Measurements from ENCODE around the gene MGAT4D.

Gene MGAT4D

GRCh38 chr4:140463614-140464013 lies 34.5 kb downstream of the MGAT4D start:
- Histone ChIP-seq H3K9ac (ENCODE audit: low read depth, low read length, poor library complexity) (no peak overlapping the region), H3K18ac (ENCODE audit: low read length) (no peak overlapping the region), H3K9me3 (replicated peaks in 1 of 2; ENCODE audit: control insufficient read depth in 2 of 2, insufficient read depth in 1 of 2, low read depth in 1 of 2, low read length in 2 of 2) (no peaks in the 10 kb centered on the region), H4K8ac (ENCODE audit: low read depth, low read length) (no peak overlapping the region), H2BK5ac (ENCODE audit: low read length) (no peak overlapping the region), H3K79me1 (ENCODE audit: low read depth, low read length) (no peaks in the 10 kb centered on the region), H3K23ac (ENCODE audit: low read depth, low read length, poor library complexity) (no peak overlapping the region), H3K14ac (ENCODE audit: low read length) (no peak overlapping the region), H3K4me3 (ENCODE audit: low read length in 2 of 2) (no peak overlapping the region), H2AFZ (ENCODE audit: low read length) (no peak overlapping the region), H2BK15ac (ENCODE audit: low read length) (no peak overlapping the region), H3K27ac (replicated peaks; ENCODE audit: low read length) (no peak overlapping the region), H2BK12ac (ENCODE audit: low read length) (no peak overlapping the region), H4K91ac (ENCODE audit: low read depth, low read length, poor library complexity) (no peak overlapping the region), H3K36me3 (replicated peaks in 1 of 2; ENCODE audit: control insufficient read depth in 2 of 2, insufficient read depth in 2 of 2, low read length in 2 of 2) (no peaks in the 10 kb centered on the region), H3K4ac (ENCODE audit: low read length) (no peak overlapping the region), H2AK5ac (ENCODE audit: low read depth, low read length) (no peak overlapping the region), H3K4me1 (ENCODE audit: control insufficient read depth in 2 of 2, insufficient read depth in 1 of 2, low read depth in 1 of 2, low read length in 2 of 2) (no peaks in the 10 kb centered on the region), H3K27me3 (ENCODE audit: control insufficient read depth in 3 of 3, insufficient read depth in 3 of 3, low read depth in 1 of 3, low read length in 3 of 3) (peaks cover 0 to 37% (median 0%) of the 10 kb centered on the region in 3 experiments), H2BK120ac (ENCODE audit: low read depth, low read length) (no peak overlapping the region), H3K4me2 (ENCODE audit: insufficient read depth, low read length, poor library complexity, severe bottlenecking) (no peak overlapping the region)
- no CpG with 5 or more reads among the region's 1 CpG for WGBS, 2 donors (ENCODE audit: extremely low coverage in 2 of 2, insufficient read length in 2 of 2, insufficient replicate concordance in 1 of 2)
- no peak for DNase-seq (ENCODE audit: low spot score)

GRCh38 chr4:140463182-140463581 lies 34.9 kb downstream of the MGAT4D start:
- WGBS, 2 donors (ENCODE audit: extremely low coverage in 2 of 2, insufficient read length in 2 of 2, insufficient replicate concordance in 1 of 2): no CpG with 5 or more reads among the region's 3 CpGs

GRCh38 chr4:140450352-140450751 lies 47.7 kb downstream of the MGAT4D start:
- Histone ChIP-seq H3K27me3 (ENCODE audit: control insufficient read depth in 3 of 3, insufficient read depth in 3 of 3, low read depth in 1 of 3, low read length in 3 of 3) (peaks cover 0 to 5% (median 0%) of the 10 kb centered on the region in 3 experiments), H2BK15ac (ENCODE audit: low read length) (no peak overlapping the region), H3K14ac (ENCODE audit: low read length) (no peak overlapping the region), H3K27ac (replicated peaks; ENCODE audit: low read length) (no peak overlapping the region), H3K4me3 (ENCODE audit: low read length in 2 of 2) (no peak overlapping the region), H3K23ac (ENCODE audit: low read depth, low read length, poor library complexity) (no peak overlapping the region), H3K36me3 (replicated peaks in 1 of 2; ENCODE audit: control insufficient read depth in 2 of 2, insufficient read depth in 2 of 2, low read length in 2 of 2) (no peaks in the 10 kb centered on the region), H4K8ac (ENCODE audit: low read depth, low read length) (no peak overlapping the region), H3K18ac (ENCODE audit: low read length) (no peak overlapping the region), H3K9ac (ENCODE audit: low read depth, low read length, poor library complexity) (no peak overlapping the region), H4K91ac (ENCODE audit: low read depth, low read length, poor library complexity) (no peak overlapping the region), H3K4me2 (ENCODE audit: insufficient read depth, low read length, poor library complexity, severe bottlenecking) (no peak overlapping the region), H2AK5ac (ENCODE audit: low read depth, low read length) (no peak overlapping the region), H2BK120ac (ENCODE audit: low read depth, low read length) (no peak overlapping the region), H3K4ac (ENCODE audit: low read length) (no peak overlapping the region), H3K79me1 (ENCODE audit: low read depth, low read length) (no peaks in the 10 kb centered on the region), H2AFZ (ENCODE audit: low read length) (no peak overlapping the region), H2BK12ac (ENCODE audit: low read length) (no peak overlapping the region), H3K9me3 (replicated peaks in 1 of 2; ENCODE audit: control insufficient read depth in 2 of 2, insufficient read depth in 1 of 2, low read depth in 1 of 2, low read length in 2 of 2) (no peaks in the 10 kb centered on the region), H3K4me1 (ENCODE audit: control insufficient read depth in 2 of 2, insufficient read depth in 1 of 2, low read depth in 1 of 2, low read length in 2 of 2) (no peaks in the 10 kb centered on the region), H2BK5ac (ENCODE audit: low read length) (no peak overlapping the region)
- DNase-seq (ENCODE audit: low spot score): no peak
- no CpG with 5 or more reads among the region's 3 CpGs for WGBS, 2 donors (ENCODE audit: extremely low coverage in 2 of 2, insufficient read length in 2 of 2, insufficient replicate concordance in 1 of 2)

More at GRCh38 chr4:140463182-140463581, 34.9 kb downstream of the MGAT4D start:
- Histone ChIP-seq H3K4me1 (ENCODE audit: control insufficient read depth in 2 of 2, insufficient read depth in 1 of 2, low read depth in 1 of 2, low read length in 2 of 2) (no peaks in the 10 kb centered on the region), H4K8ac (ENCODE audit: low read depth, low read length) (no peak overlapping the region), H3K4ac (ENCODE audit: low read length) (no peak overlapping the region), H4K91ac (ENCODE audit: low read depth, low read length, poor library complexity) (no peak overlapping the region), H2BK120ac (ENCODE audit: low read depth, low read length) (no peak overlapping the region), H2AFZ (ENCODE audit: low read length) (no peak overlapping the region), H3K27ac (replicated peaks; ENCODE audit: low read length) (no peak overlapping the region), H2BK12ac (ENCODE audit: low read length) (no peak overlapping the region), H3K23ac (ENCODE audit: low read depth, low read length, poor library complexity) (no peak overlapping the region), H3K14ac (ENCODE audit: low read length) (no peak overlapping the region), H2BK5ac (ENCODE audit: low read length) (no peak overlapping the region), H3K27me3 (ENCODE audit: control insufficient read depth in 3 of 3, insufficient read depth in 3 of 3, low read depth in 1 of 3, low read length in 3 of 3) (peaks cover 0 to 33% (median 0%) of the 10 kb centered on the region in 3 experiments), H3K4me2 (ENCODE audit: insufficient read depth, low read length, poor library complexity, severe bottlenecking) (no peak overlapping the region), H3K9ac (ENCODE audit: low read depth, low read length, poor library complexity) (no peak overlapping the region), H2BK15ac (ENCODE audit: low read length) (no peak overlapping the region), H3K36me3 (replicated peaks in 1 of 2; ENCODE audit: control insufficient read depth in 2 of 2, insufficient read depth in 2 of 2, low read length in 2 of 2) (no peaks in the 10 kb centered on the region), H2AK5ac (ENCODE audit: low read depth, low read length) (no peak overlapping the region), H3K4me3 (ENCODE audit: low read length in 2 of 2) (no peak overlapping the region), H3K9me3 (replicated peaks in 1 of 2; ENCODE audit: control insufficient read depth in 2 of 2, insufficient read depth in 1 of 2, low read depth in 1 of 2, low read length in 2 of 2) (no peaks in the 10 kb centered on the region), H3K79me1 (ENCODE audit: low read depth, low read length) (no peaks in the 10 kb centered on the region), H3K18ac (ENCODE audit: low read length) (no peak overlapping the region)
- no peak for DNase-seq (ENCODE audit: low spot score)

- H2AFZ ChIP-seq (ENCODE audit: low read length): no peak overlapping the region
- no peak for DNase-seq (ENCODE audit: low spot score)
These were observed 49.3 kb downstream of the MGAT4D start for GRCh38 chr4:140448830-140449229.

More at GRCh38 chr4:140448830-140449229, 49.3 kb downstream of the MGAT4D start:
- Histone ChIP-seq H3K14ac (ENCODE audit: low read length) (no peak overlapping the region), H3K18ac (ENCODE audit: low read length) (no peak overlapping the region), H3K4me3 (ENCODE audit: low read length in 2 of 2) (no peak overlapping the region), H4K91ac (ENCODE audit: low read depth, low read length, poor library complexity) (no peak overlapping the region), H2AK5ac (ENCODE audit: low read depth, low read length) (no peak overlapping the region), H3K79me1 (ENCODE audit: low read depth, low read length) (no peaks in the 10 kb centered on the region), H3K27me3 (ENCODE audit: control insufficient read depth in 3 of 3, insufficient read depth in 3 of 3, low read depth in 1 of 3, low read length in 3 of 3) (peaks cover 0 to 3% (median 0%) of the 10 kb centered on the region in 3 experiments), H3K27ac (replicated peaks; ENCODE audit: low read length) (no peak overlapping the region), H3K36me3 (replicated peaks in 1 of 2; ENCODE audit: control insufficient read depth in 2 of 2, insufficient read depth in 2 of 2, low read length in 2 of 2) (no peaks in the 10 kb centered on the region), H3K4me1 (ENCODE audit: control insufficient read depth in 2 of 2, insufficient read depth in 1 of 2, low read depth in 1 of 2, low read length in 2 of 2) (no peaks in the 10 kb centered on the region), H2BK120ac (ENCODE audit: low read depth, low read length) (no peak overlapping the region), H3K4me2 (ENCODE audit: insufficient read depth, low read length, poor library complexity, severe bottlenecking) (no peak overlapping the region), H2BK15ac (ENCODE audit: low read length) (no peak overlapping the region), H3K23ac (ENCODE audit: low read depth, low read length, poor library complexity) (no peak overlapping the region), H4K8ac (ENCODE audit: low read depth, low read length) (no peak overlapping the region), H2BK12ac (ENCODE audit: low read length) (no peak overlapping the region), H3K9ac (ENCODE audit: low read depth, low read length, poor library complexity) (no peak overlapping the region), H2BK5ac (ENCODE audit: low read length) (no peak overlapping the region), H3K4ac (ENCODE audit: low read length) (no peak overlapping the region), H3K9me3 (replicated peaks in 1 of 2; ENCODE audit: control insufficient read depth in 2 of 2, insufficient read depth in 1 of 2, low read depth in 1 of 2, low read length in 2 of 2) (no peaks in the 10 kb centered on the region)
- no CpG with 5 or more reads among the region's 2 CpGs for WGBS, 2 donors (ENCODE audit: extremely low coverage in 2 of 2, insufficient read length in 2 of 2, insufficient replicate concordance in 1 of 2)
